Measurements from ENCODE around the gene STING1.
"Not testable (repeated sequence)": the region's sequence is repeated elsewhere in the genome, so short reads cannot be mapped to it uniquely, and the experiment has no call there.

Gene STING1

GRCh38 chr5:139451176-139451575 is 31.4 kb downstream of the STING1 start:
- Histone ChIP-seq H3K36me3 (ENCODE audit: control insufficient read depth, insufficient read depth, low read length) (peaks cover 11% of the 10 kb centered on the region), H3K9me3 (ENCODE audit: control insufficient read depth, low read length) (no peaks in the 10 kb centered on the region), H3K4me1 (ENCODE audit: control insufficient read depth, insufficient read depth, low read length, poor library complexity, severe bottlenecking) (no peaks in the 10 kb centered on the region), H3K4me3 (ENCODE audit: extremely low read depth, insufficient read depth, low read length, poor library complexity, severe bottlenecking) (no peak overlapping the region), H3K27ac (ENCODE audit: low read depth, low read length, severe bottlenecking) (no peak overlapping the region)
- WGBS, 2 experiments (ENCODE audit: insufficient coverage in 2 of 2) = 94 to 100% methylated on average over 2 of the region's 2 CpGs

GRCh38 chr5:139446956-139447779 is 35.4 kb downstream of the STING1 start:
- Histone ChIP-seq H3K36me3 (ENCODE audit: control insufficient read depth, insufficient read depth, low read length) (peaks cover 11% of the 10 kb centered on the region), H3K9me3 (ENCODE audit: control insufficient read depth, low read length) (no peaks in the 10 kb centered on the region), H3K27ac (ENCODE audit: low read depth, low read length, severe bottlenecking) (no peak overlapping the region), H3K4me1 (ENCODE audit: control insufficient read depth, insufficient read depth, low read length, poor library complexity, severe bottlenecking) (peaks cover 17% of the 10 kb centered on the region), H3K4me3 (ENCODE audit: extremely low read depth, insufficient read depth, low read length, poor library complexity, severe bottlenecking) (no peak overlapping the region)
- WGBS, 2 experiments (ENCODE audit: insufficient coverage in 2 of 2) = 100% methylated on average over 1 to 2 of the region's 5 CpGs

- WGBS, 2 experiments (ENCODE audit: insufficient coverage in 2 of 2) = 74 to 77% methylated on average over 6 to 7 of the region's 7 CpGs
- Histone ChIP-seq H3K4me3 (ENCODE audit: extremely low read depth, insufficient read depth, low read length, poor library complexity, severe bottlenecking) (no peak overlapping the region), H3K9me3 (ENCODE audit: control insufficient read depth, low read length) (no peaks in the 10 kb centered on the region), H3K4me1 (ENCODE audit: control insufficient read depth, insufficient read depth, low read length, poor library complexity, severe bottlenecking) (peaks cover 17% of the 10 kb centered on the region), H3K27ac (ENCODE audit: low read depth, low read length, severe bottlenecking) (peak overlapping the region; percentile 29), H3K36me3 (ENCODE audit: control insufficient read depth, insufficient read depth, low read length) (peaks cover 4% of the 10 kb centered on the region)
Observed at GRCh38 chr5:139445325-139446170, 37.0 kb downstream of the STING1 start.

GRCh38 chr5:139443831-139444453 is 38.6 kb downstream of the STING1 start:
- H3K9me3 ChIP-seq (ENCODE audit: control insufficient read depth, low read length) = no peaks in the 10 kb centered on the region
- peaks cover 4% of the 10 kb centered on the region for H3K36me3 ChIP-seq (ENCODE audit: control insufficient read depth, insufficient read depth, low read length)
- no peak overlapping the region for H3K4me3 ChIP-seq (ENCODE audit: extremely low read depth, insufficient read depth, low read length, poor library complexity, severe bottlenecking)
- no peak overlapping the region for H3K27ac ChIP-seq (ENCODE audit: low read depth, low read length, severe bottlenecking)
- peaks cover 21% of the 10 kb centered on the region for H3K4me1 ChIP-seq (ENCODE audit: control insufficient read depth, insufficient read depth, low read length, poor library complexity, severe bottlenecking)
- WGBS, 2 experiments (ENCODE audit: insufficient coverage in 2 of 2) = 67 to 100% methylated on average over 1 of the region's 4 CpGs

- peaks cover 21% of the 10 kb centered on the region for H3K4me1 ChIP-seq (ENCODE audit: control insufficient read depth, insufficient read depth, low read length, poor library complexity, severe bottlenecking)
- not testable (repeated sequence) for H3K4me3 ChIP-seq (ENCODE audit: extremely low read depth, insufficient read depth, low read length, poor library complexity, severe bottlenecking); H3K9me3 ChIP-seq (ENCODE audit: control insufficient read depth, low read length); H3K27ac ChIP-seq (ENCODE audit: low read depth, low read length, severe bottlenecking)
- peaks cover 22% of the 10 kb centered on the region for H3K36me3 ChIP-seq (ENCODE audit: control insufficient read depth, insufficient read depth, low read length)
- 94 to 95% methylated on average over 15 to 17 of the region's 17 CpGs for WGBS, 2 experiments (ENCODE audit: insufficient coverage in 2 of 2)
Observed at GRCh38 chr5:139440416-139440815, 42.1 kb downstream of the STING1 start.

- peaks cover 16% of the 10 kb centered on the region for H3K4me1 ChIP-seq (ENCODE audit: control insufficient read depth, insufficient read depth, low read length, poor library complexity, severe bottlenecking)
- no peaks in the 10 kb centered on the region for H3K9me3 ChIP-seq (ENCODE audit: control insufficient read depth, low read length)
- WGBS, 2 experiments (ENCODE audit: insufficient coverage in 2 of 2) = 4 to 5% methylated on average over 35 to 45 of the region's 49 CpGs
- peak within 1 kb of the TSS; percentile 93 for H3K27ac ChIP-seq (ENCODE audit: low read depth, low read length, severe bottlenecking)
- H3K36me3 ChIP-seq (ENCODE audit: control insufficient read depth, insufficient read depth, low read length) = peaks cover 31% of the 10 kb centered on the region
- peak within 1 kb of the TSS; percentile 71 for H3K4me3 ChIP-seq (ENCODE audit: extremely low read depth, insufficient read depth, low read length, poor library complexity, severe bottlenecking)
Observed at GRCh38 chr5:139439013-139439903, 43.3 kb downstream of the STING1 start, which contains the start of gene DNAJC18. Gene DNAJC18, minus strand, starts transcription at chr5:139439525. Its CDS starts 80 bp downstream, at chr5:139439445.

GRCh38 chr5:139438707-139439012 is 43.9 kb downstream of the STING1 start:
- peak overlapping the region; percentile 71 for H3K4me3 ChIP-seq (ENCODE audit: extremely low read depth, insufficient read depth, low read length, poor library complexity, severe bottlenecking)
- peaks cover 37% of the 10 kb centered on the region for H3K36me3 ChIP-seq (ENCODE audit: control insufficient read depth, insufficient read depth, low read length)
- no peaks in the 10 kb centered on the region for H3K9me3 ChIP-seq (ENCODE audit: control insufficient read depth, low read length)
- no peak overlapping the region for H3K27ac ChIP-seq (ENCODE audit: low read depth, low read length, severe bottlenecking)
- H3K4me1 ChIP-seq (ENCODE audit: control insufficient read depth, insufficient read depth, low read length, poor library complexity, severe bottlenecking) = peaks cover 10% of the 10 kb centered on the region
- 49 to 56% methylated on average over 8 of the region's 8 CpGs for WGBS, 2 experiments (ENCODE audit: insufficient coverage in 2 of 2)

GRCh38 chr5:139435676-139436075 is 46.9 kb downstream of the STING1 start:
- no peak overlapping the region for H3K4me3 ChIP-seq (ENCODE audit: extremely low read depth, insufficient read depth, low read length, poor library complexity, severe bottlenecking)
- no peak overlapping the region for H3K27ac ChIP-seq (ENCODE audit: low read depth, low read length, severe bottlenecking)
- no peaks in the 10 kb centered on the region for H3K9me3 ChIP-seq (ENCODE audit: control insufficient read depth, low read length)
- peaks cover 48% of the 10 kb centered on the region for H3K36me3 ChIP-seq (ENCODE audit: control insufficient read depth, insufficient read depth, low read length)
- peaks cover 4% of the 10 kb centered on the region for H3K4me1 ChIP-seq (ENCODE audit: control insufficient read depth, insufficient read depth, low read length, poor library complexity, severe bottlenecking)
- WGBS, 2 experiments (ENCODE audit: insufficient coverage in 2 of 2) = 80% methylated on average over 1 of the region's 3 CpGs; no CpG with 5 or more reads in 1 of the 2 experiments

- Histone ChIP-seq H3K4me1 (ENCODE audit: control insufficient read depth, insufficient read depth, low read length, poor library complexity, severe bottlenecking) (no peaks in the 10 kb centered on the region), H3K36me3 (ENCODE audit: control insufficient read depth, insufficient read depth, low read length) (peaks cover 61% of the 10 kb centered on the region), H3K9me3 (ENCODE audit: control insufficient read depth, low read length) (no peaks in the 10 kb centered on the region), H3K27ac (ENCODE audit: low read depth, low read length, severe bottlenecking) (no peak overlapping the region), H3K4me3 (ENCODE audit: extremely low read depth, insufficient read depth, low read length, poor library complexity, severe bottlenecking) (no peak overlapping the region)
- no CpG with 5 or more reads among the region's 1 CpG for WGBS, 2 experiments (ENCODE audit: insufficient coverage in 2 of 2)
Observed at GRCh38 chr5:139431706-139432105, 50.9 kb downstream of the STING1 start.

- no peaks in the 10 kb centered on the region for H3K9me3 ChIP-seq (ENCODE audit: control insufficient read depth, low read length)
- WGBS, 2 experiments (ENCODE audit: insufficient coverage in 2 of 2) = 100% methylated on average over 1 of the region's 2 CpGs; no CpG with 5 or more reads in 1 of the 2 experiments
- peaks cover 5% of the 10 kb centered on the region for H3K4me1 ChIP-seq (ENCODE audit: control insufficient read depth, insufficient read depth, low read length, poor library complexity, severe bottlenecking)
- no peak overlapping the region for H3K4me3 ChIP-seq (ENCODE audit: extremely low read depth, insufficient read depth, low read length, poor library complexity, severe bottlenecking)
- peaks cover 61% of the 10 kb centered on the region for H3K36me3 ChIP-seq (ENCODE audit: control insufficient read depth, insufficient read depth, low read length)
- no peak overlapping the region for H3K27ac ChIP-seq (ENCODE audit: low read depth, low read length, severe bottlenecking)
Observed at GRCh38 chr5:139430015-139430414, 52.5 kb downstream of the STING1 start.
